GM19035 (cell line): ENCODE data around the gene HTT.
"Not testable (repeated sequence)": the region's sequence is repeated elsewhere in the genome, so short reads cannot be mapped to it uniquely, and the experiment has no call there.

Source experiments
- ATAC-seq: cut with Tn5 transposase; IDR thresholded peaks from one replicate; pipeline ENCODE4 v1.9.1; 2021; ENCODE audit not compliant: unreplicated experiment

The HTT gene

DNA sequence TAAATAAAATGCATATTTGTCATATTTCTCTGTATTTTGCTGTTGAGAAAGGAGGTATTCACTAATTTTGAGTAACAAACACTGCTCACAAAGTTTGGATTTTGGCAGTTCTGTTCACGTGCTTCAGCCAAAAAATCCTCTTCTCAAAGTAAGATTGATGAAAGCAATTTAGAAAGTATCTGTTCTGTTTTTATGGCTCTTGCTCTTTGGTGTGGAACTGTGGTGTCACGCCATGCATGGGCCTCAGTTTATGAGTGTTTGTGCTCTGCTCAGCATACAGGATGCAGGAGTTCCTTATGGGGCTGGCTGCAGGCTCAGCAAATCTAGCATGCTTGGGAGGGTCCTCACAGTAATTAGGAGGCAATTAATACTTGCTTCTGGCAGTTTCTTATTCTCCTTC, 3.3 kb downstream of the HTT start:
- peak; percentile 30 for ATAC-seq

DNA sequence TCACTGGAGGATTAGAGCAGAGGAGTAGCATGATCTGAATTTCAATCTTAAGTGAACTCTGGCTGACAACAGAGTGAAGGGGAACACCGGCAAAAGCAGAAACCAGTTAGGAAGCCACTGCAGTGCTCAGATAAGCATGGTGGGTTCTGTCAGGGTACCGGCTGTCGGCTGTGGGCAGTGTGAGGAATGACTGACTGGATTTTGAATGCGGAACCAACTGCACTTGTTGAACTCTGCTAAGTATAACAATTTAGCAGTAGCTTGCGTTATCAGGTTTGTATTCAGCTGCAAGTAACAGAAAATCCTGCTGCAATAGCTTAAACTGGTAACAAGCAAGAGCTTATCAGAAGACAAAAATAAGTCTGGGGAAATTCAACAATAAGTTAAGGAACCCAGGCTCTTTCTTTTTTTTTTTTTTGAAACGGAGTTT, 5.2 kb downstream of the HTT start:
- no peak for ATAC-seq

- no peak for ATAC-seq
Observed at GRCh38 chr4:3082925-3083515, 8.5 kb downstream of the HTT start.

DNA sequence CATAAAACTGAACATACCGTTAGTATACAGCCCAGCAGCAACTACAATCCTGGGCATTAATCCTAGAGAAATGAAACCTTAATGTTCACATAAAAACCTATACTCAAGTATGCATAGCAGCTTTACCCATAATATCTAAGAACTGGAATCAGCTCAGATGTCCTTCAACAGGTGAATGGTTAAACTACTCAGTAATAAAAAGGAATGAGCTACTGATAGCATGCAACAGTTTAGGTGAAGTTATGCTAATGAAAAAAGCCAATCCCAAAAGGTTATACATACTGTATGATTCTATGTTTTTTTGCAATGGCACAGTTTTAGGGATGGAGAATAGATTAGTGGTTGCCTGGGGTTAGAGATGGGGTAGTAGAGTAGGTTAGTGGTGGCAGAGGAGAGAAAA, 9.3 kb downstream of the HTT start:
- no peak for ATAC-seq

GRCh38 chr4:3085948-3086670, 11.6 kb downstream of the HTT start:
- no peak for ATAC-seq

GRCh38 chr4:3087115-3087797, 12.8 kb downstream of the HTT start:
- ATAC-seq: no peak

GRCh38 chr4:3091464-3091863, 17.0 kb downstream of the HTT start:
- ATAC-seq: no peak

- ATAC-seq: not testable (repeated sequence)
Observed at GRCh38 chr4:3094701-3095100, 20.2 kb downstream of the HTT start.

GRCh38 chr4:3096202-3096601, 21.7 kb downstream of the HTT start:
- no peak for ATAC-seq

DNA sequence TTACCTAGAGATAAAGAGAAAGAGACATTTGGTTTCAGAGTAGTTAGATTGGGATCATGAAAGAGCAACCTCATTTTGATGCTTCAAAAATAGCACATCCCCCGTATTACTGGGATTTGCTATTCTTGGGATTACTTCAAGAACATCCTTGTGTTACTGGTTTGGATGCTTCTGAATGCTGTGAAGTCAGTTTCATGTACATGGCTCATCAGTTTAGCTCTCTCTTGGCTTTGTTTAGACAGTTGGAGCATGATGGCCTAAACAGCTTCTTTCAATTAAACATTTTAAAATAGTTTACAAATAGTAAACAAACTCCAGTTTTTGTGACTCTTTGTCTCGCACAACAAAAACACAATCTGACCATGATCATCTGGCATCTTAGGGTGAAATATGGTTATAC, 23.9 kb downstream of the HTT start:
- ATAC-seq: no peak

DNA sequence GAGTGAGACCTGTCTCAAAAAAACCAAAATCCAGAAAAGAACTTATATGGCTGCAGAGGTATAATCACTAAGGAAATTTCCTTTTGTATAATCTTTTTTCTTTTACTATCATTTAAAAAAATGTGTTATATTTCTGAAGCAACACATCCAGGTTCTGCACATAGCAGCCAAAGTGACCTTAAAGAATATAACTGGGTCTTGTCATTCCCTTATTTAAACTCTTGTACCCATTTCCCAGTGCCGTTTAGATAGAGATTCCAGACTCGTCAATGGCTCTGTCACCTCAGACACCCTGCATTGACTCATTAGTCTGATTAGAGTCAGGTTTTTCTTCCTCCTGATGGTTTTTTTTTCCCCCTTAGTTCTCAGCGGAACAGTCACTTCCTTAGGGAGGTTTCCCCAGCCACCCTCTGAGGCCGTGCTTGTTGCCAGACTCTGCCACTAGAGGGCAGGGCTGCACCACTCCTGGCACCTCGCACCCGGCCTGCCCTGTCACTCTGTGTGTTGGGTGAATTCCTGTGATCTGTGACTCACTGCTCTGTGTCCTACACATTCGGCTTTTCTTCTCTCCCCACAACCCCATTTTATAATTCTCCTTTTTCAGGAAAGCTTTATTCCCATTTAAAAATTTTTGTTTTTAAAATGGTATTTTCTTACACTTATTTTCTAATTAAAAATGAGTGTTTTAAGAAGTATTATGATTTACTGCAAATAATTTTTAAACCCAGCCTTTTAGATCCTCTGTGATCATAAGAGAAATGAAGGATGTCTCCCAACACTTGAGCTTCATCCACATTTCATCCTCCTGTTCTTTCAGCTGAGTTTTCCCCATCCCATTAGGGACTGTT, 32.1 kb downstream of the HTT start:
- ATAC-seq: peak; percentile 91

DNA sequence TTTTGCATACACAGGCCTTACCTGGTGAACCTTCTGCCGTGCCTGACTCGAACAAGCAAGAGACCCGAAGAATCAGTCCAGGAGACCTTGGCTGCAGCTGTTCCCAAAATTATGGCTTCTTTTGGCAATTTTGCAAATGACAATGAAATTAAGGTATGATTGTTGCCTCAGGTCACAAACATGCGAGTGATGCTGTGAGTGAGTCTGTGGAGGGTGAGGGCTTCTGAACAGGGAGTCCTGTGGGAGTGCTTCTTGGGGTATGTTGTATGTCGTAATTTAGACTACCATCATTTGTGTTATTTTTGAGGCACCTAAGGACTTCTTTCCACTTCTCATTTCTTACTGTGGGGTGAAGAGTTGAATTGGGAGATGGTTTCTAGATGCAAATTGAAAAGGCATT, 32.8 kb downstream of the HTT start:
- no peak for ATAC-seq

- ATAC-seq: no peak
Observed at GRCh38 chr4:3107691-3108121, 33.2 kb downstream of the HTT start.

GRCh38 chr4:3108211-3108610, 33.7 kb downstream of the HTT start:
- no peak for ATAC-seq

GRCh38 chr4:3111461-3111860, 37.0 kb downstream of the HTT start:
- ATAC-seq: no peak

- ATAC-seq: no peak
Observed at GRCh38 chr4:3112201-3112600, 37.7 kb downstream of the HTT start.

DNA sequence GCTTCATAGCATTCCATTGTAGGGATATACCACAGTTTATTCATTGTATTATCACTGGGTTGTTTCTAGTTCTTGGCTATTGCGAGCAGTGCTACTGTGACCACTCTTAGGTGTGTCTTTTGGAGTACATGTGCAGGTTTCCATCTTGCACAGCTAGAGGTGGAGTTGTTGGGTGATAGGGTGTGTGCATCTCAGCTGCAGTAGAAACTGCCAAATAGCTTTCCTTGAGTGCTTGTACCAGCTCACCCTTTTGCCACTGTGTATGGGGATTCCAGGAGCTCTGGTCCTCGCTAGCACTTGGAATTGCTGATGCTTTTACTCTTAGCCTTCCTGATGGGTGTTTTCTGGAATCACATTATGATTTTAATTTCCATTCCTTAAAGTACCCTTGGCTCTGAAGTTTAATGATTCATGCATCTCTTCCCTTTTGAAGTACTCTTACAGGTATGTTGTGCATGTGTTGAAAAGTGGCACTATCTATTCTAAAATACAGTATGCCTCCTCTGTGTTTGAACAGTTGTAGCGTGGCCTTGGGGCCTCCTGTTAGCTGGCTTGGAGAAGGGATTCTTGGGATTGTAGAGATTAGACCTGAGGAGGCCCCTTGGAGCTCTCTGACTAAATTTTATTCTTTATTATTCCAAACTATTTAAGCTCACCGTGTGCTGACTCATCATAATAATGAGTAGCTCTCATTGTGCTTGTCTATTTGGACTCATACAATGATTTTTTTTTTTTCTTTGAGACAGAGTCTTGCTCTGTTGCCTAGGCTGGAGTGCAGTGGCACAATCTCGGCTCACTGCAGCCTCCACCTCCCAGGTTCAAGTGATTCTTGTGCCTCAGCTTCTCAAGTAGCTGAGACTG, 38.4 kb downstream of the HTT start:
- no peak for ATAC-seq

- no peak for ATAC-seq
Observed at GRCh38 chr4:3114377-3114776, 39.9 kb downstream of the HTT start.

- no peak for ATAC-seq
Observed at GRCh38 chr4:3115637-3116270, 41.3 kb downstream of the HTT start.

DNA sequence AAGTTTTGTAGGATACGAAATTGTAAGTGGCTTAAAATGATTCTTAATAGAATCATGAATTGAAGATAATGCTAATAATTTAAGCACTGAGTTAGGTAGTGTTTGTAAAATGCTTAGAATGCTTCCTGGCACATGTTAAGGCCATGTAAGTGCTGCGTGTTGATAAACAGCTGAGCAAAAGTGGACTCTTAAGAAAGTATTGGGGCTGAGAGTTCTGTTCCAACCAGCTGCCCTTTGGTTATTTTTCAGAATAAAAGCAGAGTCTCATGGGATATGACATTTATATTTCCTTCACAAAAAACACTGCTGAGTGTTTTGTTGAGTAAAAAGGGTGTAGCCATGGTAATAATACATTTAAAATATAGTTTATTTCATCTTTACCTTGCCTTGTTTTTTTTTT, 42.5 kb downstream of the HTT start:
- no peak for ATAC-seq
